Panc1 (cell line): ENCODE measurements around the gene P2RX1.

ENCODE experiments used
- REST ChIP-seq, 2 experiments: IDR thresholded peaks; 2 replicates each; pipeline ENCODE4 v1.6.1; 2011 to 2012; ENCODE audit warnings: low read depth in 2 of 2, control low read depth in 1 of 2, low read length in 1 of 2, mild to moderate bottlenecking in 1 of 2, moderate library complexity in 1 of 2; ENCODE audit not compliant: insufficient read depth in 1 of 2
- SIN3A ChIP-seq: IDR thresholded peaks from 2 replicates; pipeline ENCODE4 v1.6.1; 2012; ENCODE audit warnings: low read depth, mild to moderate bottlenecking, low read length, moderate library complexity, borderline replicate concordance; ENCODE audit not compliant: insufficient read depth
- TCF7L2 ChIP-seq: IDR thresholded peaks from 2 replicates; pipeline ENCODE4 v1.6.1; 2011; ENCODE audit warnings: mild to moderate bottlenecking, low read depth, low read length, inconsistent platforms
- TF ChIP-seq, protein P1 (sequence below): fragments of 450-650 bp; IDR thresholded peaks from 2 replicates; pipeline ENCODE4 v1.5.1; 2017; ENCODE audit warnings: mild to moderate bottlenecking

- TF ChIP-seq, protein P1, sequence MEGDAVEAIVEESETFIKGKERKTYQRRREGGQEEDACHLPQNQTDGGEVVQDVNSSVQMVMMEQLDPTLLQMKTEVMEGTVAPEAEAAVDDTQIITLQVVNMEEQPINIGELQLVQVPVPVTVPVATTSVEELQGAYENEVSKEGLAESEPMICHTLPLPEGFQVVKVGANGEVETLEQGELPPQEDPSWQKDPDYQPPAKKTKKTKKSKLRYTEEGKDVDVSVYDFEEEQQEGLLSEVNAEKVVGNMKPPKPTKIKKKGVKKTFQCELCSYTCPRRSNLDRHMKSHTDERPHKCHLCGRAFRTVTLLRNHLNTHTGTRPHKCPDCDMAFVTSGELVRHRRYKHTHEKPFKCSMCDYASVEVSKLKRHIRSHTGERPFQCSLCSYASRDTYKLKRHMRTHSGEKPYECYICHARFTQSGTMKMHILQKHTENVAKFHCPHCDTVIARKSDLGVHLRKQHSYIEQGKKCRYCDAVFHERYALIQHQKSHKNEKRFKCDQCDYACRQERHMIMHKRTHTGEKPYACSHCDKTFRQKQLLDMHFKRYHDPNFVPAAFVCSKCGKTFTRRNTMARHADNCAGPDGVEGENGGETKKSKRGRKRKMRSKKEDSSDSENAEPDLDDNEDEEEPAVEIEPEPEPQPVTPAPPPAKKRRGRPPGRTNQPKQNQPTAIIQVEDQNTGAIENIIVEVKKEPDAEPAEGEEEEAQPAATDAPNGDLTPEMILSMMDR, result no peak
- TF ChIP-seq TCF7L2, result no peak
- no peak for TF ChIP-seq REST (IDR thresholded peaks at IDR 0.05; ENCODE audit: insufficient read depth in 1 of 2, low read depth in 2 of 2, low read length in 1 of 2)
- no peak for TF ChIP-seq SIN3A
Measured at GRCh38 chr17:3910420-3911270, 5.6 kb downstream of the P2RX1 start.
